OCI-LY3 (cell line): ENCODE results near the gene MIAT.

Source experiments
- CTCF ChIP-seq: fragments of 200-600, 300-600 bp; sonication (generic); IDR thresholded peaks from 2 replicates; pipeline ENCODE4 v1.5.1; 2014; ENCODE audit warnings: antibody characterized with exemption, low read length, low read depth
- EZH2phosphoT487 ChIP-seq: fragments of 200-600 bp; shearing (Covaris generic); IDR thresholded peaks from 2 replicates; pipeline ENCODE4 v1.6.1; 2018; ENCODE audit warnings: antibody characterized with exemption, mixed run types, low read depth

- TF ChIP-seq CTCF = peak; percentile 36
- no peak for TF ChIP-seq EZH2phosphoT487
Measured at GRCh38 chr22:26642465-26643417, 14.6 kb upstream of the MIAT start.
